Stimulated activated CD8-positive, alpha-beta memory T cell treated with anti-CD3 and anti-CD28 coated beads, Interleukin-12 subunit alpha, Interleukin-12 subunit beta, amount 100 ng/mL, for 4 hours (primary cell): ENCODE data around the gene CELA3B.
"Not testable (repeated sequence)": the region's sequence is repeated elsewhere in the genome, so short reads cannot be mapped to it uniquely, and the experiment has no call there.

Source experiments
- DNase-seq: peaks from one replicate; pipeline ENCODE4 v3.0.0-alpha.2; 2020; ENCODE audit warnings: low read depth

The CELA3B gene

DNA sequence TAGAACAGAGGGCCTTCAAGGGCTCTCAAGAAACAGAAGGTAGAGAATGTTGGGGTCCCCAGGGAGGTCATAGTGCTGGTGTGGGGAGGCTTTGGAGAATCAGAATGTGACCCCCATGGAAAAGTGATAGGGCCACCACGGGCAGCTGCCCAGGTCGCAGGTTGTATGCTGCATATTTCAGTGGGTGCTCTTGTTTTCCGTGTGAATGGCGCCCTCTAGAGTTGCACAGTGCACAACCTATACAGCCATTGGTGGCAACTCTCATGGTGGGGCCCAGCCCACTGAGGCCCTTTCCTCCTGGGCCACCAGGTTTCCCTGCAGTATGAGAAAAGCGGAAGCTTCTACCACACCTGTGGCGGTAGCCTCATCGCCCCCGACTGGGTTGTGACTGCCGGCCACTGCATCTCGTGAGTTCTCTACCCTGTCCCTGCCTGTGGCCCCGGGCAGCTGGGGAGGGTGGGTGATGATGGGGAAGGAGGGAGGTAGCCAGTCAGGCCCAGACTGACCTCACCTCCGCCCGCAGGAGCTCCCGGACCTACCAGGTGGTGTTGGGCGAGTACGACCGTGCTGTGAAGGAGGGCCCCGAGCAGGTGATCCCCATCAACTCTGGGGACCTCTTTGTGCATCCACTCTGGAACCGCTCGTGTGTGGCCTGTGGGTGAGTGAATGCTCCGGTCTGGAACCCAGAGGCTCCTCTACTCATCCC is 3.8 kb downstream of the CELA3B start:
- not testable (repeated sequence) for DNase-seq

GRCh38 chr1:21981253-21981652 is 4.4 kb downstream of the CELA3B start:
- DNase-seq = not testable (repeated sequence)

GRCh38 chr1:21982122-21982521 is 5.3 kb downstream of the CELA3B start:
- not testable (repeated sequence) for DNase-seq

GRCh38 chr1:21983539-21983938 is 6.7 kb downstream of the CELA3B start:
- DNase-seq = not testable (repeated sequence)

GRCh38 chr1:21985893-21986292 is 9.1 kb downstream of the CELA3B start:
- not testable (repeated sequence) for DNase-seq

- DNase-seq = not testable (repeated sequence)
Observed at GRCh38 chr1:21986386-21986785, 9.6 kb downstream of the CELA3B start.

- not testable (repeated sequence) for DNase-seq
Observed at GRCh38 chr1:21989672-21990393, 13.0 kb downstream of the CELA3B start.

GRCh38 chr1:21992186-21992585 is 15.4 kb downstream of the CELA3B start:
- not testable (repeated sequence) for DNase-seq

DNA sequence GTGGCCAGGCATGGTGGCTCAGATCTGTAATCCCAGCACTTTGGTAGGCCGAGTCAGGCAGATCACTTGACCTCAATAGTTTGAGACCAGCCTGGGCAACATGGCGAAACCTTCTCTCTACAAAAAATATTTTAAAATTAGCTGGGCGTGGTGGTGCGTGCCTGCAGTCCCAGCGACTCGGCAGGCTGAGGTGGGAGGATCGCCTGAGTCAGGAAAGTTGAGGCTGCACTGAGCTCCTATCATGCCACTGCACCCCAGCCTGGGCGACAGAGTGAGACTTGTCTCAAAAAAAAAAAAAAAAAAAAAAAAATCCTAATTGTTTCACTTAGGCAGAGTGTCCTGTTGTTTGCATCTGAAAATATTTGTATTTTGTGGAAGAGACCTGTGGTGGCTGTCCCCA is 17.9 kb downstream of the CELA3B start:
- not testable (repeated sequence) for DNase-seq

DNA sequence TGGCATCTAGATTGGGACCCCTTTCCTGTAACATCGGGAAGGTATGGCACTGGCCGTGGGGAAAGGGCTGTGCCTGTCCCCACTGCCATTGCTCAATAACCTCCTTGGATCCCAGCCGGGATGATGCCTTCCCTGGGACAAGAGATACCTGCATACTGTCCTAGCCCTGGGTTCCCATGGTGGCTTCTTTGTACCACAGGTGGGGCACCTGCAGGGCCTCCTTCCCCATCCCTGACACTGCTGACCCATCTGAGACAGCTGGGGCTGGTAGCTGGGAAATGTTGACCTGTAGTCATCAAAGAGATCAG is 19.8 kb downstream of the CELA3B start:
- not testable (repeated sequence) for DNase-seq

GRCh38 chr1:21997891-21998623 is 21.2 kb downstream of the CELA3B start:
- DNase-seq = not testable (repeated sequence)

DNA sequence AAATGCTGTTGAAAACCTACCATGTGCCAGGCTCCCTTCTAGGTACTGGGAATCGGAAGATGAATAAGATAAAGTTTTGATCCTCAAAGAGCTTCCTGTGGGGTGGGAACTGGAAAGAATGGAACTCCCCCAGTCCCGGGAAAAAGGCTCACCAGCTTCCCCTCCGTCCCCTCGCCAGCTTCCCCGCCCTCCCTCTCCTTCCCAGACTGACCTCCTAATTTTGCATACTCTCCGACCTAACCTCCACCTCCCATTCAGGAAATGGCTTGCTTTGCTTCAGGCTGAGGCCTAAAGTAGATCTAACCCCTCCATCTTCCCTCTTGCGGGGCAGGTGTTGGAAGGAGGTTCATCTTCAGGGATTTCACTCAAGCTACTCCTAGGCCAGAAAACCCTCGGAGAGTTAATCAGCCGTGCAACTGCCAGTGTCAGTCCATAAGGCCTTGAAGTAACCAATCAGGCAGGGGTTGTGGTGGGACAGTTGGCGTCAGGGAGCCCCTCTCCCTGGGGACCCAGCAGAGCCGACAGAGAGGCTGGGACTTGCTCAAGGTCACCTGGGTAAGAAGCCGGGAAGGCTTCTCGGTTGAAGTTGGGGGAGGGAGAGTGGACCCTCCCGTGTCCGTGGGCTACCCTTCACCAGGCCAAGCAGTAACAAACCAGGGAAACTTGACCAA is 21.9 kb downstream of the CELA3B start:
- not testable (repeated sequence) for DNase-seq

- DNase-seq = not testable (repeated sequence)
Observed at GRCh38 chr1:21999645-22000044, 22.8 kb downstream of the CELA3B start.

- no peak for DNase-seq
Observed at GRCh38 chr1:22001409-22001808, 24.6 kb downstream of the CELA3B start, which contains the start of gene CELA3A. CELA3A (plus strand) TSS chr1:22001657; CDS start chr1:22001675, 18 bp downstream.

GRCh38 chr1:22002461-22002860 is 25.6 kb downstream of the CELA3B start:
- DNase-seq = not testable (repeated sequence)

DNA sequence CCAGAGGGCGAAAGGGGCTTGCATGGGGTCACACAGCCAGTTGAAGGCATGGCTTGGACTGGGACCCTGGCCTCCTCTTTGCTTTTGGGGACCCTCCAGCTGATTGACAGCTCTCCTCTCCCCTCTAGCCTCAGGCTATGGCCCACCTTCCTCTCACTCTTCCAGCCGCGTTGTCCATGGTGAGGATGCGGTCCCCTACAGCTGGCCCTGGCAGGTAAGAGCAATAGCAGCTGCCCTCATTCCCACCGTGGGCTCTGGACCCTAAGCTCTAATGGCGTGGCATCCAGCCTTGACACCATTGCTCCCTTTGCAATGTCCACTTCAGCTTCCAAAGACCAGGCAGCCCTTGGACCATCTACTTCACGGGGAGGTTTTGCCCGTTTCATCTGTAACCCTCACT is 26.1 kb downstream of the CELA3B start:
- not testable (repeated sequence) for DNase-seq

- not testable (repeated sequence) for DNase-seq
Observed at GRCh38 chr1:22003959-22004358, 27.1 kb downstream of the CELA3B start.

DNA sequence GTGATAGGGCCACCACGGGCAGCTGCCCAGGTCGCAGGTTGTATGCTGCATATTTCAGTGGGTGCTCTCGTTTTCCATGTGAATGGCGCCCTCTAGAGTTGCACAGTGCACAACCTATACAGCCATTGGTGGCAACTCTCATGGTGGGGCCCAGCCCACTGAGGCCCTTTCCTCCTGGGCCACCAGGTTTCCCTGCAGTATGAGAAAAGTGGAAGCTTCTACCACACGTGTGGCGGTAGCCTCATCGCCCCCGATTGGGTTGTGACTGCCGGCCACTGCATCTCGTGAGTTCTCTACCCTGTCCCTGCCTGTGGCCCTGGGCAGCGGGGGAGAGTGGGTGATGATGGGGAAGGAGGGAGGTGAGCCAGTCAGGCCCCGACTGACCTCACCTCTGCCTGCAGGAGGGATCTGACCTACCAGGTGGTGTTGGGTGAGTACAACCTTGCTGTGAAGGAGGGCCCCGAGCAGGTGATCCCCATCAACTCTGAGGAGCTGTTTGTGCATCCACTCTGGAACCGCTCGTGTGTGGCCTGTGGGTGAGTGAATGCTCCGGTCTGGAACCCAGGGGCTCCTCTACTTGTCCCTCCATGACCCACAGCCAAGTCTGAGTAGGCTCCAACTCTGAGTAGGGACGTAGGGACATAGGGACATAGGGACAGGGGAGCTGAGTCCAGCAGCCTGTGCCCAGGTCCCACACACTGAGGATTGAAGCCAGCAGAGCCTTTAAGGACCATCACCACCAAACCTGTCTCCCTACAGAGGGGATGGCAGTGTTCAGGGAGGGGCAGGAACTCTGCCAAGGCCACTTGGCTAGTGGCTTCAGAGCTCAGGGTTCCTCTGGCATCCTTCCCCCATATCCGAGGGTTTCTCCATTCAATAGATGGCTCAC is 28.7 kb downstream of the CELA3B start:
- DNase-seq = not testable (repeated sequence)

DNA sequence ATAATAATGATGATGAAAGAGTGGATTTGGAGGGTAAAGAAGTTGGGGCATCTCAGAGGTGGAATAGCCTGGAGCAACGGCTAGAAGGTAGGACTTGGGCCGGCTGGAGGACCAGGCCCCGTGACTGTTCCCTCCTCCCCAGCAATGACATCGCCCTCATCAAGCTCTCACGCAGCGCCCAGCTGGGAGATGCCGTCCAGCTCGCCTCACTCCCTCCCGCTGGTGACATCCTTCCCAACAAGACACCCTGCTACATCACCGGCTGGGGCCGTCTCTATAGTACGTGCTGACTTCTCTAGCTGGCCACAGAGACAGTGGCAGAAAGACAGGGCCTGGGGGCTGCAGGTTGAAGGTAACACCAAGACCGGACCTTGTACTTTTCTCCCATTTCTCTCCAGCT is 29.9 kb downstream of the CELA3B start:
- not testable (repeated sequence) for DNase-seq

- DNase-seq = not testable (repeated sequence)
Observed at GRCh38 chr1:22007262-22007661, 30.4 kb downstream of the CELA3B start.

- not testable (repeated sequence) for DNase-seq
Observed at GRCh38 chr1:22009566-22009965, 32.7 kb downstream of the CELA3B start.
